Measurements from ENCODE around the gene GASK1A.
A peak's percentile ranks its signal among the peaks of the same experiment; 100 is the strongest.

GASK1A gene

DNA sequence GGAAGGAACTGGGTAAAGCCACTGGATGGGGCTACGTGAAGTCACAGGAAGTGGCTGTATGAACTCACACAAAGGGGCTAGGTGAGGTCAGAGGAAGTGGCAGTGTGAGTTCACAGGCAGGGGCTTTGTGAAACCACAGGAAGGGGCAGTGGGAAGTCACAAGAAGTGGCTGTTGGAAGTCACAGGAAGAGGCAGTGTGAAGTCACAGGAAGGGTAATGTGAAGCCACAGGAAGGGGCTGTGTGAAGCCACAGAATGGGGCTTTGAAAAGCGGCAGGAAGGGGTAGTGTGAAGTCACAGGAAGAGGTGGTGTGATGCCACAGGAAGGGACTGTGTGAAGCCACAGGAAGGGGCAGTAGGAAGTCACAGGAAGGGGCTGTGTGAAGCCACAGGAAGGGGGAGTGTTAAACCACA lies 34.6 kb downstream of the GASK1A start:
- DNase-seq (ENCODE audit: low read depth in 2 of 2): no peak

- no peak for DNase-seq (ENCODE audit: low read depth in 2 of 2)
These were observed 35.1 kb downstream of the GASK1A start for GRCh38 chr3:43014241-43014640.

DNA sequence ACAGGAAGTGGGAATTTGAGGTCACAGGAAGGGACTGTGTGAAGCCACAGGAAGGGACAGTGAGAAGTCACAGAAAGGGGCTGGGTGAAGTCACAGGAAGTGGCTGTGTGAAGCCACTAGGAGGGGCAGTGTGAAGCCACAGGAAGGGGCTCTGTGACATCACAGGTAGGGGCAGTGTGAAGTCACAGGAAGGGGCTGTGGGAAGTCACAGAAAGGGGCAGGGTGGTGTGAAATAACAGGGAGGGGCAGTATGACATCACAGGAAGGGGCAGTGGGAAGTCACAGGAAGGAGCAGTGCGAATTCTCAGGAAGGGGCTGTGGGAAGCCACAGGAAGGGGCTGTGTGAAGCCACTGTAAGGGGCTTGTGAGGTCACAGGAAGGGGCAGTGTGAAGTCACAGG lies 35.8 kb downstream of the GASK1A start:
- no peak for DNase-seq (ENCODE audit: low read depth in 2 of 2)

DNA sequence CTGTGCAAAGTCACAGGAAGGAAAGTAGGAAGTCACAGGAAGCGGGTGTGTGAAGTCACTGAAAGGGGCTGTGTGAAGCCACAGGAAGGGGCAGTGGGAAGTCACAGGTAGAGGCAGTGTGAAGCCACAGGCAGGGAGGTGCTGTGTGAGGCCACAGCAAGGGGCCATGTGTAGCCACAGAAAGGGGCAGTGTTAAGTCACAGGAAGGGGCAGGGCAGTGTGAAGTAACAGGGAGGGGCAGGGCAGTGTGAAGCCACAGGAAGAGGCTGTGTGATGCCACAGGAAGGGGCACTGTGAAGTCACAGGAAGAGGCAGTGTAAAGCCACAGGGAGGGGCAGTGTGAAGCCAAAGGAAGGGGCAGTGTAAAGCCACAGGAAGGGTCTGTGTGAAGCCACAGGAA lies 36.5 kb downstream of the GASK1A start:
- no peak for DNase-seq (ENCODE audit: low read depth in 2 of 2)

- DNase-seq (ENCODE audit: low read depth in 2 of 2): no peak
These were observed 37.1 kb downstream of the GASK1A start for GRCh38 chr3:43015991-43016865.

DNA sequence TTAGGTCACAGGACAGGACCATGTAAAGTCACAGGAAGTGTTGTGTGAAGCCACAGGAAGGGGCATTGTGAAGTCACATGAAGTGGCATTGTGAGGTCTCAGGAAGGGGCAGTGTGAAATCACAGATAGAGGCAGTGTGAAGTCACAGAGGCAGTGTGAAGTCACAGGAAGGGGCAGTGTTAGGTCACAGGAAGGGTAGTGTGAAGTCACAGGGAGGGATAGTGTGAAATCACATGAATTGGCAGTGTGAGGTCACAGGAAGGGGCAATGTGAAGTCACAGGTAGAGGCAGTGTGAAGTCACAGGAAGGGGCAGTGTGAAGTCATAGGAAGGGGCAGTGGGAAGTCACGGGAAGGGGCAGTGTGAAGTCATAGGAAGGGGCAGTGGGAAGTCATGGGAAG lies 37.9 kb downstream of the GASK1A start:
- DNase-seq (ENCODE audit: low read depth in 2 of 2): no peak

DNA sequence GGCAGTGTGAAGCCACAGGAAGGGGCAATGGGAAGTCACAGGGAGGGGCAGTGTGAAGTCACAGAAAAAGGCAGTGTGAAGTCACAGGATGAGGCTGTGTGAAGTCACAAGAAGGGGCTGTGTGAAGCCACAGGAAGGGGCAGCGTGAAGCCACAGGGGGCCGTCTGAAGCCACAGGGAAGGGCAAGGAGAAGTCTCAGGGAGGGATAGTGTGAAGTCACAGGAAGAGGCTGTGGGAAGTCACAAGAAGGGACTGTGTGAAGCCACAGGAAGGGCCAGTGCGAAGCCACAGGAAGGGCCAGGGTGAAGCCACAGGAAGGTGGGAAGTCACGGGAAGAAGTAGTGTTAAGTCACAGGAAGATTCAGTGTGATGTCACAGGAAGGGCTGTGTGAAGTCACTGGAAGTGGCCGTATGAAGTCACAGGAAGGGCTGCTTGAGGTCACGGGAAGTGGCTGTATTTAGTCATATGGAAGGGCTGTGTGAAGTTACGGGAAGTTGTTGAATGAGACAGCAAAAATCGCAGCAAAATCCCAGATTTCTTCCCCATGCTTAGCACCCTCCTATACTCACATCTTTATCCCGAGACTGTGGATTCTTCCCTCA lies 38.6 kb downstream of the GASK1A start:
- DNase-seq (ENCODE audit: low read depth in 2 of 2): no peak

- DNase-seq (ENCODE audit: low read depth in 2 of 2): no peak
These were observed 39.1 kb downstream of the GASK1A start for GRCh38 chr3:43018246-43018645.

DNA sequence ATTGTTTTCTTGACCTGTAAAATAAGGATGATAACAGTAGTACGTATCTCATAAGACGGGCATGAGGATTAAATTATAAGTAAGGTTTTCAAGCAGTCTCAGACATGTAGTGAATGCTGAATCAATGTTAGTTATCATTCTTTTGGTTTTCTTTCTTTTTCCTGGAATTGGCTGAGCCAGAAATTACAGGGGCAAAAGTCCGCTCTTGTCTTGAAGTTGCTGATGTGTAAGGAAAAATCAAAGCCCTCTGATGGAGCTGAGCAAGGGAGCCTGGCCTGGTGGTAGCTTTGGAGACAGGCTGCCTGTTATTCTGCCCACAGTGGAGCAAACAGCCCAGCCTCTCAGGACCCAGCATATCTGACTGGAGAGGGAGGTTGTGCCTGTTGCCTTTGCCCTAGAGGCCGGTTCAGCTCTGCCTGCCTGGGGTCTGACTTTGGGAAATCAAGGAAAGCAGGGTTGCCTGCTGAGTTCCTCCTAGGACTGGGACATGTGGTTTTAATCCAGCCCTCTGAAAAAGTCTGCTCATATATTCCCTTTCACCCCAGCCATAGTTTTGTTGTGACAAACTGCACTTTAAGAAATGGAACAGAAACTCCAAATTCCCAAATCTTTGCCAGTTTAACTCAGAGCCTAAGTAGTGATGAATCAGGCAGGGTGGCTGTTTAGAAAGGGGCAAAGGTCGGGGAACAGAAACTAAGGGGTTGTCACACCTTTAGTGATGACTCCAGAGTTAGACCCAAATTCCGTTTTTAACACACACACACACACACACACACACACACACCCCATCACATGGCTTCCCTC lies 40.1 kb downstream of the GASK1A start:
- DNase-seq (ENCODE audit: low read depth in 2 of 2): no peak

GRCh38 chr3:43019826-43020225 lies 40.7 kb downstream of the GASK1A start:
- no peak for DNase-seq (ENCODE audit: low read depth in 2 of 2)

DNA sequence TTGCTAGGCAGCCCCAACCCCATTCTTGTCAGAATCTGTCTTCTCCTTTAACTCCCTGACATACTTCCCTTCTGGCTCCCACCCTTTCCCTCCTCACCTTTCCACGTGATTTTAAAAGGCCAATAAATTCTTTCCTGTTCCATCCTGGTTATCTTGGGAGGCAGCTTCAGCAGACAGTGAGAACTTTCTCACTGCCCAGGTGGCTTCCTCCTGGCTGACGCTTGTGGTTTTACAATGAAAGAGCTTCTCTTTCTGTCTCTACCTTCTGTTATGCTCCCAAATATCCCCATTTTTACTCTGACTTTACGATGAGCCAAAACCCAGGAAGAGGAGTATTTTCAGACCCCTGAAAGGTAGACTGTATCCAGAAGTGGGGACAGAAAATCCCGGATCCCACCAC lies 42.1 kb downstream of the GASK1A start:
- no peak for DNase-seq (ENCODE audit: low read depth in 2 of 2)

DNA sequence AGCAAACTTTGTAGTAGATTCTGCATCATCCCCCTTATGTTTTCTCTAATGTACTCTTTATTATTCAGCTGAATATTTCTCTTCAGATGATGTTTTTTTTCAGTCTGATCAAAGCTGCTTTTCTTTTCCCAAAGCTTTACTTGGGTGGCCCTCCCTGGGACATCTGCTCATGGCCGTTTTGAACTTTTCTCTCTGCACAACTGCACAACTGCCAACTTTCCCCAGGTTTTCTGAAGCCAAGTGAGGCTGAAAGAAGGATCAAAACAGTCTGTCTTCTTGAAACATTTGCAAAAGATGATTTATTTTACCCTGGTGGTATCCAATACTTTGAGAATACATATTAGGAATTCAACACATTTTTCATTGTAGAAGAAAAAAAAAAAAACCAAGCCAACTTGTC lies 43.0 kb downstream of the GASK1A start:
- no peak for DNase-seq (ENCODE audit: low read depth in 2 of 2)

GRCh38 chr3:43023066-43023465 lies 44.0 kb downstream of the GASK1A start:
- no peak for DNase-seq (ENCODE audit: low read depth in 2 of 2)

GRCh38 chr3:43023746-43024145 lies 44.6 kb downstream of the GASK1A start:
- DNase-seq (ENCODE audit: low read depth in 2 of 2): no peak

DNA sequence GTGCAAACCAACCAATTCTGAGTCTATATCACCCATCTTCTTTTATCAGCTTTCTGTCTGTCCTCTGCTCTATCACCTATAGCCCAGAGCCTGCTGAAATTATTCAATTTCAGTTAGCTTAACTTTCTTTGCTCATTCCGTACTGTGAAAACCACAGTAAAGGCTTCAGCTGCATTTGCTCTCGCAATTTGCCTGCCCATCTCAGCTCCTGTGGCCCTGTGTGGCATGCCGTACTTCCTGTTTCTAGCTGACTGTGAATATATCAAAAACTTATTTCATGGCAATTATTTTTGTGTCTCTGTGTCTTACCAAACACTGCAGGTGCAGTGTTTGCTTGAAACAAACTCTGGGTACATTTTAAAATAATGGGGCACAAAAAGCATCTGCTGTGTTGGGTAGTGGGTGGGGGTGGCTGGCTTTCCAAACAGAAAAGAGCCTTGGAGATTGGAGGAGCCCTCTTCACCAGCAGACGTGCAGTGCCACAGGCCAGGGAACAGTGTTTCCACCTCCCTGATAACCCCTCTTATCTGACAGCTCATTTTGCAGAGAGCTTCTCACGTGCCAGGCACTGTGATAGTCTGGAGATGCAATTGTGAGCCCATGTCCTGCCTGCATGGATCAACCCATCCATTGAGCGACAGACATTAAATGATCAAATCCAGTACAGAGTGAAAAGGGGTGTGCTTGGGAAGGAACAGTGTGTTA lies 45.2 kb downstream of the GASK1A start:
- peak in 1 of 2 donors; percentile 14 for DNase-seq (ENCODE audit: low read depth in 2 of 2)

DNA sequence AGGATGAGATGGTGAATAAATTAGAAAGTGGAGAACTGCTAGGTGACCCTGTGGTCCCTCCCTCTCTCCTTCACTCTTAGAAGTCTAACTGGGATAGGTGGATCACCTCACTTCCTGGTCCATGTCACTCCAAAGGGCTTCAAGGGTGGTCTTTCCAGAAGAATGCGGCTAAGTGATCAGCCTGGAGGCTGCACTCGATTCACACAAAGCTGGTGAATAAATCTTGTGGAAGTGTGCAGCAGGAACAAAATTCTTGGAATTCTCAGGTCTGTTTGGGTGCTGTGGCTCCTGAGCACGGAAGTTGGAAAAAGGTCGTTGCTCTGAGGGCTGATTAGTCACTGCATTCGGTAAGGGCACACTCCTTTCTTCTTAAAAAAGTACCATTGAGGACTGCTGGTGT lies 46.3 kb downstream of the GASK1A start:
- no peak for DNase-seq (ENCODE audit: low read depth in 2 of 2)

DNA sequence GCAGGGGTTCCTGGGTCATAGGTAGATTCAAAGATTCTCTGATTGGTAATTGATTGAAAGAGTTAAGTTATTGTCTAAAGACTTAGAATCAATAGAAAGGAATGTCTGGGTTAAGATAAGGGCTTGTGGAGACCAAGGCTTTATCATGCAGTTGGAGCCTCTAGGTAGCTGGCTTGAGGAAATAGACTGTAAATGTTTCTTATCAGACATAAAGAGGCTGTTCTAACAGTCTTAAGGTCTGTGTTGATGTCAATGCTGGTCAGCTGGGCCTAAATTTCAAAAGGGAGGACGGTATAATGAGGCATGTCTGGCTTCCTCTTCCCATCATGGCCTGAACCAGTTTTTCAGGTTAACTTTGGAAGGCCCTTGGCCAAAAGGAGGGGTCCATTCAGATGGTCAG lies 48.9 kb downstream of the GASK1A start:
- no peak for DNase-seq (ENCODE audit: low read depth in 2 of 2)

DNA sequence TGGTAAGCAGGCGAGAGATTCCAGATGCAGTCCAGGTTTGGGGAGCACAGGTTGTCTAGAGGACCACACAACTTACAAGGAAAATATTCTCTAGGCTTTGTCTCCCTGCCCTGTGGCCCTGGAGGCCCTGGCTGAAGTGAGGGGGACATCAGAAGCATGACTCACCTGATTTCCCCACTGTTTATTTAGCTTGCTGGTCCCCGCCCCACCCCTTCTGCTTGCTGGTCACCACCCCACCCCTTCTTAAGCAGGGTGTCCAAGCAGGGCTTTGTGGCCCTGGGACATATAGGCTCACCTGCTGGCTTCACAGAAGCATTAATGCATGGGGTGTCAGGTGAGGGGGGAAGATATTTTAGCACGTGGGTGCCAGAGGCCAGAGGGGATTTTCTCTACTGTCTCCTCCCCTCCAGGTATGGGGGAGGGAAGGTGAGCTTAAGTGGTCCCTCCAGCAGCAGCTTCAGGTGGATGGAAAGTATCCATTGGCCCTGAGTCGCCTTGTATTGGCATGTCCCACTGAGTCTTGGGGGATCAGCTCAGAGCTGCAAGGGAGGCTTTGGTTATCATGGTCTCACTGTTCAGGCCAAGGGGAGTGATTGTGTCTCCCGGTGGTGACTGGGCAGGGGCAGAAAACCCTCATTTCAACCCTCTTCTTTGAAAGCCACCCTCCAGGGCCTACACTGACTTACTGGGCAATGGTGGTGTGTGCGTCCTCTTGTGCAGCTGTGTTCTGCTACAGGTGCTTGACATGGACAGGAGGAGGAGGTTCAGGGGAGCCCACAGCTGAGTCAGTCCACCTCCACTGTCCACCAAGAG lies 49.8 kb downstream of the GASK1A start:
- no peak for DNase-seq (ENCODE audit: low read depth in 2 of 2)

DNA sequence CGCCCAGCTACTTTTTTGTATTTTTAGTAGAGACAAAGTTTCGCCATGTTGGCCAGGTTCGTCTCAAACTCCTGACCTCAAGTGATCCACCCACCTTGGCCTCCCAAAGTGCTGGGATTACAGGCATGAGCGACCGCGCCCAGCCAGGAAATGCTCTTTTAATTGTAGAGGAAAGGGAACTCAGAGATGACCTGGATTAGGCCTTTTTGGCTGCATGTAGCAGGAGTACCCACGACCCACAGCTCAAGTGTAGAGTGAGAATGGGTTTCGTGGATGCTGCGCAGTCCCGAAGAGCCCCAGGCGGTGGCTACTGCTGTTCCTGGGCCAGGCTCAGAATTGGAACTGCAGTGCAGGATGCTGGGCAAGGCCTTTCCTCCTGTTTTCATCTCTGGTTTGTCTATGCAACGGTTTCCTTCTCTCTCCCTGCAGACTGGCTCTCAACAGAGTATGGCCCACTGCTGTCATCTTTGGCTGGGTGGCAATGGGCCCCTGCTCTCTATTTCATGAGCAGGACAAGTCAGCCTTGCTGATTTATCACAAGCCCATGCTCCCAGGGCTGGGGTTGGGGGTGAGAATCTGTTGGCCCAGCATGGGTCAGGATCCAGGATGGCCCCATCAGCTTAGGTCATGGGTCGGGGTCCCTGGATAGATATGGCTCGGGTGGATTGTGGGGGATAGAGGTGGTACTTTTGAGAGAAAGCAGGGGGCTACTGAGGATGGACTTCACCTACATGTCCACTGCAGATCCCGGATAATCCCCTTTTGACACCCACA lies 51.2 kb downstream of the GASK1A start:
- DNase-seq (ENCODE audit: low read depth in 2 of 2): no peak

DNA sequence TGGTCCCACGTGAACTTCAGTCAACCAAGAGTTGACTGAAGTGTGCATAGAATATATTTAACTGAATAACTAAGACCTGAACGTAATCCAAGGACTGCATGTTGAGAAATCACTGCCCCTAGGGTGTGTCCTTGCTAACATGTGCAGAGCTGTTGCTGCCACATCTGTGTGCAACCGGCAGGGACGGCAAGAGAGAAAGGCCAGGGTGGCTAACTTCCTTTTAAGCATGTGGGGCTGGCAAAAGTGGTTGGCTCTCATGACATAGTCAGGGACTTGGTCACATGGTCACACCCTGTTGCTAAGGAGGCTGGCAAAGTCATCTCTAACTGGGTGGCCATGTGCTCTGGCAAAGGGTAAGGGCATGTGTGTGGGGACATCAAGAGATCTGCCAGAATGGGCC lies 52.4 kb downstream of the GASK1A start:
- no peak for DNase-seq (ENCODE audit: low read depth in 2 of 2)

All from activated CD4-positive, alpha-beta T cell treated with anti-CD3 and anti-CD28 coated beads for 24 hours (primary cell).